ENCODE data around the gene CECR2. TPM values are rescaled to one million over a fixed set of nuclear protein-coding genes. Genes with fewer than 3 reads are reported as not detected.

Gene CECR2
- total RNA-seq, 1 experiment from 2014 or later, result 4.1 TPM

GRCh38 chr22:17349172-17349571 is 20.1 kb upstream of the CECR2 start:
- Histone ChIP-seq H3K4me1 (ENCODE audit: insufficient read depth, low read length, poor library complexity, severe bottlenecking) (no peaks in the 10 kb centered on the region), H3K9me3 (ENCODE audit: low read depth, low read length, poor library complexity, severe bottlenecking) (no peaks in the 10 kb centered on the region), H3K27ac (ENCODE audit: low read depth, low read length, poor library complexity, severe bottlenecking) (no peak overlapping the region), H3K4me3 (ENCODE audit: low read depth, low read length, poor library complexity, severe bottlenecking) (no peak overlapping the region), H3K27me3 (replicated peaks; ENCODE audit: insufficient read depth, low read depth, low read length, poor library complexity) (no peaks in the 10 kb centered on the region), H3K36me3 (ENCODE audit: insufficient read depth, low read length, poor library complexity, severe bottlenecking) (no peaks in the 10 kb centered on the region)
- POLR2A ChIA-PET (ENCODE audit: low non-redundant PET), result no interaction called here
- CTCF ChIA-PET, result no interaction called here
- TF ChIP-seq CTCF (conservative IDR thresholded peaks at IDR 0.05; ENCODE audit: low read depth, low read length) (no peak), EZH2 (IDR thresholded peaks at IDR 0.05; ENCODE audit: borderline replicate concordance, low read depth, low read length, poor library complexity, severe bottlenecking) (no peak)
- intact Hi-C loops (cut with micrococcal nuclease; ENCODE audit: unreplicated experiment), result no loop called here
- DNase-seq (ENCODE audit: low spot score), result no peak
- no TSS peak for BruUV-seq (replicated peaks)

- no peaks in the 10 kb centered on the region for H3K27me3 ChIP-seq (replicated peaks; ENCODE audit: insufficient read depth, low read depth, low read length, poor library complexity)
- POLR2A ChIA-PET (ENCODE audit: low non-redundant PET), result no interaction called here
Observed at GRCh38 chr22:17350292-17350691, 19.0 kb upstream of the CECR2 start.

GRCh38 chr22:17352798-17353197 is 16.5 kb upstream of the CECR2 start:
- Histone ChIP-seq H3K9me3 (ENCODE audit: low read depth, low read length, poor library complexity, severe bottlenecking) (no peaks in the 10 kb centered on the region), H3K27ac (ENCODE audit: low read depth, low read length, poor library complexity, severe bottlenecking) (no peak overlapping the region), H3K27me3 (replicated peaks; ENCODE audit: insufficient read depth, low read depth, low read length, poor library complexity) (no peaks in the 10 kb centered on the region), H3K36me3 (ENCODE audit: insufficient read depth, low read length, poor library complexity, severe bottlenecking) (no peaks in the 10 kb centered on the region), H3K4me1 (ENCODE audit: insufficient read depth, low read length, poor library complexity, severe bottlenecking) (no peaks in the 10 kb centered on the region), H3K4me3 (ENCODE audit: low read depth, low read length, poor library complexity, severe bottlenecking) (no peak overlapping the region)
- DNase-seq (ENCODE audit: low spot score), result no peak
- TF ChIP-seq EZH2 (IDR thresholded peaks at IDR 0.05; ENCODE audit: borderline replicate concordance, low read depth, low read length, poor library complexity, severe bottlenecking) (no peak), CTCF (conservative IDR thresholded peaks at IDR 0.05; ENCODE audit: low read depth, low read length) (no peak)
- CTCF ChIA-PET, result no interaction called here
- POLR2A ChIA-PET (ENCODE audit: low non-redundant PET), result interaction anchor here (0.6 kb wide), 1 partner anchor 13 kb away, joined by 3 read pairs; no protein-coding TSS in a partner anchor
- no TSS peak for BruUV-seq (replicated peaks)
- intact Hi-C loops (cut with micrococcal nuclease; ENCODE audit: unreplicated experiment), result no loop called here

More at GRCh38 chr22:17350292-17350691, 19.0 kb upstream of the CECR2 start:
- no peaks in the 10 kb centered on the region for H3K36me3 ChIP-seq (ENCODE audit: insufficient read depth, low read length, poor library complexity, severe bottlenecking)
- no peak for DNase-seq (ENCODE audit: low spot score)
- TF ChIP-seq CTCF (conservative IDR thresholded peaks at IDR 0.05; ENCODE audit: low read depth, low read length), result no peak
- TF ChIP-seq EZH2 (IDR thresholded peaks at IDR 0.05; ENCODE audit: borderline replicate concordance, low read depth, low read length, poor library complexity, severe bottlenecking), result no peak
- CTCF ChIA-PET, result no interaction called here
- H3K4me3 ChIP-seq (ENCODE audit: low read depth, low read length, poor library complexity, severe bottlenecking), result no peak overlapping the region
- no TSS peak for BruUV-seq (replicated peaks)
- intact Hi-C loops (cut with micrococcal nuclease; ENCODE audit: unreplicated experiment), result no loop called here
- H3K9me3 ChIP-seq (ENCODE audit: low read depth, low read length, poor library complexity, severe bottlenecking), result no peaks in the 10 kb centered on the region
- no peak overlapping the region for H3K27ac ChIP-seq (ENCODE audit: low read depth, low read length, poor library complexity, severe bottlenecking)
- H3K4me1 ChIP-seq (ENCODE audit: insufficient read depth, low read length, poor library complexity, severe bottlenecking), result no peaks in the 10 kb centered on the region

Measured in A673 (cell line).